HG03520 (cell line): ENCODE results near the gene ATF7.

Experiments used
- ATAC-seq: cut with Tn5 transposase; IDR thresholded peaks from one replicate; pipeline ENCODE4 v1.9.1; 2021; ENCODE audit warnings: mild to moderate bottlenecking, moderate library complexity; ENCODE audit not compliant: unreplicated experiment

The ATF7 gene

DNA sequence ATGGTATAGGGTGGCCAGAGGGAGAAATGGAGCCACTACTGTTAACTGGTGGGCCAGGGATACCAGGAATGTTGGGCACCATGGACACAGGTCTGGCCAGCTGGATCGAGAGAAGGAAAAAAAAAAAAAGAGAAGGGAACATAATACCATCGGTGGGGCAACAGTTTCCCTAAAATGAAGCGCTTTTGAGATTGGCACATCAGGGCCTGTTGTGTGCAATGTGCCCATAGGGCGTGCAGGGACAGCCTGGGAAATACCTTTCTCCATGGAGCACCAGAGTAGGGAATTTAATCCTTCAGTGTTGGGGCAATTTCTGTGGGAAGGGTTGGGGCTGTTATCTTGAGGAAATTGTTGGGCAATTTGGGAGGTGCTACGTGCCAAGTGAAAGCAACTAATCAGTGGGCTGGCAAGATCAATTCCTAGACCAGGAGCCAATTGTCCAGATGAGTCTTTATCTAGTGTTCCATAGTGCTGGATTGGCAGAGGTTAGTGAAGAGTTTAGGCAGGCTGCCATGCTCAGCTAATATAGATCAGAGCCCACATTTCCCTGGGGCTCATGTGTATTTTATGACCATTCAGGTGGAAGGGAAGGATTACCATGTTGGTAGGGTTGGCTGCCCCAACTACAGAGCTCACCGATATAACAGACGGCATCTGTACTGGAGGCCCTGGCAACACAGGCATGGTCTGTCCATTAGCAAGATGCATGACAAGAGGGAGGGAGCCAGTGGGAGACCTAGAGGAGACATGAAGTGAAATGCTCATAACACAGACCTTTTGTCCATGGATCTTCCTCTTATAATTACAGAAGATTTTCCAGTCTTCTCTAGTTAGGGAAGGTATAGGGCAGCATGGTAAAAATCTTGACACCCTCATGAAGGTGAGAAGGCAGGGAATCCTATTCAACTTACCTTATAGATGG, 93.4 kb downstream of the ATF7 start:
- ATAC-seq, result no peak

DNA sequence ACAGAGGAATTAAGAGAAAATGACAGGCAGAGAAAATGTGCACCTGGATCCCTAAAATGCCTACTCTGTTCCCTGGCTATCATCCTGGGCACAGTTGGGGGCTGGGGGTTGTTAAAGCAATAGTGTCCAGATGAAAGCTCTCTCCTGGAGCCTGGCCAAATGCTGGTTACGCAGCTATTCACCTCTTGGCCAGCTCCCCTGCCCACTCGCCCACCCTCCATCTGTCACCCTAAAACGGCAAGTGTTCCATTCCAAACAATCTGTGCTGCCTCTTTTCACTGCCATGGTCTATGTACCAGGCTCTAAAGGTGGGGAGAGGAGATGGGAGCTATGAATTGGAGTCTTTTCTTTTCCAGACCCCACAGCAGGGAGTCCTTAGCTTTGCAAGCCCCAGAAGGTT, 94.2 kb downstream of the ATF7 start:
- no peak for ATAC-seq

DNA sequence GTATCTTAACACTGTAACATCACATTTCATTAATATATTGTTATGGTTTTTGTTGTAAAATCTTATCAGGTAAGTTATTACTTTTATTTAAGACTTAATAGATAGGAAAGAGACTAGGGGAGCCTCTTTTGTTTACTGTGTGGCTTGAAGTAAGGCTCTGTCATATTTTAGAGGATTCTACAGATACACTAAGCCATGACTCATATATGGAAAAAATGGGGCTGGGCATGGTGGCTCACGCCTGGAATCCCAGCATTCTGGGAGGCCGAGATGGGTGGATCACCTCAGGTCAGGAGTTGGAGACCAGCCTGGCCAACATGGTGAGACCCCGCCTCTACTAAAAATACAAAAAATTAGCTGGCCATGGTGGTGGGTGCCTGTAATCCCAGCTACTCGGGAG, 95.3 kb downstream of the ATF7 start:
- no peak for ATAC-seq

DNA sequence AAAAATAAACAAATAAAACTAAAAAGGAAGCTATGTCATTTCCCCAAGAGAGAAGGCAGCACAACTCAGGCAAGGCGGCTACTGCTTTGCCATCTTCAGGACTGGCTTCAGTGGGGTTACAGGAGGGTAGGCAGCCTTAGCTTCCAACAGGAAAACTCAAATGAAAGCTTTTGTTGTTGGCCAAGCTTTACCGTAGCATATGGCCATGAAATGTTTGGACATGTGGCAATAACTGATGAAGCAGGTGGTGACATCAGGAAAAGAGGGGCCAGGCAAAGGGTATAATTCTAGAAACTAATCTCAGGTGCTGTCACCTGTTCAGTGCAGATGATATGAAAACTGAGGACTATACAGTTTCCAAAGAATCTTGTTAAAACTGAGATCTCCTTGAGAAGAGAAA, 96.1 kb downstream of the ATF7 start:
- no peak for ATAC-seq

DNA sequence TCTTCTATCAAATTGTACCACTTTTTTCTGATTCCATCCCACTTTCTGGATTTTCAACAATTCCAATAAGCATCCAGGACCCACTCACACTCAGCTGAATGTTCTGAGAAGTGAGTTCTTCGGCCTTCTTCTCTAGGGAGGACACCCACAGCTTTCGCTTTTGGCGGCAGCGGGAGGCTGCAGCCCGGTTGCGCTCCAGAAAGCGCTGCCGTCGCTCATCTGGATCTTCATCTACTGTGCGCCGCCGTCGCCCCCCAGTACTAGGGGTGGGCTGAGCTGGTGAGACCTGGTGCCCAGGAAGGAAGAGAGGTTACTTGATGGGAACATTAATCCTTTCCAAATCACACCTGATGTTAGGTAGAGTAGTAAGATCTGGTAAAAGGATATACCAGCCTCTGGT, 101.7 kb downstream of the ATF7 start:
- ATAC-seq, result no peak

DNA sequence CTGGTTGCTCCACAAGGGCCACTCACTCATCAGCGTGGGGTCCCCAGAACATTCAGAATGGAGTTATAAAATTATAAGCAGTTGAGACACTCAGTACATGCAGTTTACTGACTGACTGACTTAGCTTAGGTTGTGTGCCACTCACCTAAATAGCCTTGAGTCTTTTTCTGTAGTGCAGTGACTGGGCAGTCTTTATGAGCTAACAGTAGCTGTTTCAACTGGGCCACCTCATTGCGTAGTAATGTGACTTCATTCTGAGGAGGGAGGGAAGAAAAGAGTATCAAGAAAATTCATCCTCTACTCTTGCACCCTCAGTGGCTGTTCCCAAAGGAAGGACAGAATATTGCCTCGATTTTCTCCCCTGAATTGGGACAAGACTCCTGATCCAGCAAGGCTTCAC, 103.1 kb downstream of the ATF7 start:
- no peak for ATAC-seq

DNA sequence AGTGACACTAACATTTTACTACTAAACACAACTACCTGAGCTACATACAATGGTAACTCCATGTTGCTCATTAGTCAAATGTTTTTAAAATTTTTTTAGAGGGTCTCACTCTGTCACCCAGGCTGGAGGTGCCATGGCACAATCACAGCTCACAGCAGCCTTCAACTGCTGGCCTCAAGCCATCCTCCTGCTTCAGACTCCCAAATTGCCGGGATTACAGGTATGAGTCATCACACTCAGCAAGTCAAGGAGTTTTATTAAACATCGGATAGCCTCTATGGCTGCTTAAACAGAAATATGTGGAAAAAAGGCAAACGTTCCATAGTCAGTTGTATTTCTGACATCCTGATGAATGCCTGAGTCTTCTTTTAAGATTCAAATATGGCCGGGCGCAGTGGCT, 107.8 kb downstream of the ATF7 start:
- ATAC-seq, result no peak

DNA sequence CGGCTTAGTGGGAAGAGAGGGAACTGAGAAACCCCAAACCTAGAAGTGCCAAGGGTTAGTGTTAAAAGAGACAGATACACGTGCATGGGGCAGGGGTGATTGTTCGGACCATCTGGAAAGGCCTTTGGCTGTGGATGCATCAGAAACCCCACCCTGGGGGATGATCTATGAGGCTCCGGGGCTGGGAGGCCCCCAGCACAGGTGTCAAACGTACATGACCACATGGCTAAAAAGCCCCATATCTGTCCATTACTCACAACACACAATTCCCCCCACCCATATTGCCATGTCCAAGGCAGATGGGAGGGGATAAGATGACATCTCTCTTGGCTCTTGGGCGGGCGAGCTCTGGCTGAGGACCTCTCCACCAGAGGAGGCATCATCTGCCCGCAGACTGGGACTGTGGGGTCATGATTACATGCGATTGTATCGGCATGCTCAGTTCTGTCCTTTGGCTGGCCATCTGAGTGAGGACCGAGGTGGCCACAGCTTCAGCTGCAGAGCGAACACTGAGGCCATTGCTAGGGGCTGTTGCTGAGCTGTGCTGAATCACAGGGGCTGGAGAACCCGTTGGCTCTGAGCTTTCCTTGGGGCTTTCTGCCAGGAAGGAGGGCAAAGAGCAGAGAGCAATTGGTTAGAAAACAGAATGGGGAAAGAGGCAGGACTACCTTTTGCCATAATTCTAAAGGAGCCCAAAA, 109.3 kb downstream of the ATF7 start:
- no peak for ATAC-seq

DNA sequence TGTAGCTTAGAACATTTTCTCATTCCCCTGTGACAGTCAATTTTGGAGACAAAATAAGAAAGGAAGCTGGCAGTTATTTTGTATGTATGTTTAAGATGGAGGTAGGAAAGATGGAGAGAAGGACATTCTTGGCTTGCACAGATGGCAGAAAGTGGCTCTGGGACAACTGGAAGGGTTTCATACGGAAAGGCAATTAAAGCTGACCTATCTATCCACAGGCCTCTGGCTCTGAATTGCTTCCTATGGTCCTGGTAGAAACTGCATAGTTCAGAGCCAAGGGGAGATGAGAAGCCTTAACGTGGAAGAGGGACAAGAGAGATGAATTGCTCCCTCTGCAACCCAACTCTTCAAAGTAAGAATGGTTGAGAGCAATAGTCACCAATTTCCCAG, 110.9 kb downstream of the ATF7 start:
- no peak for ATAC-seq

DNA sequence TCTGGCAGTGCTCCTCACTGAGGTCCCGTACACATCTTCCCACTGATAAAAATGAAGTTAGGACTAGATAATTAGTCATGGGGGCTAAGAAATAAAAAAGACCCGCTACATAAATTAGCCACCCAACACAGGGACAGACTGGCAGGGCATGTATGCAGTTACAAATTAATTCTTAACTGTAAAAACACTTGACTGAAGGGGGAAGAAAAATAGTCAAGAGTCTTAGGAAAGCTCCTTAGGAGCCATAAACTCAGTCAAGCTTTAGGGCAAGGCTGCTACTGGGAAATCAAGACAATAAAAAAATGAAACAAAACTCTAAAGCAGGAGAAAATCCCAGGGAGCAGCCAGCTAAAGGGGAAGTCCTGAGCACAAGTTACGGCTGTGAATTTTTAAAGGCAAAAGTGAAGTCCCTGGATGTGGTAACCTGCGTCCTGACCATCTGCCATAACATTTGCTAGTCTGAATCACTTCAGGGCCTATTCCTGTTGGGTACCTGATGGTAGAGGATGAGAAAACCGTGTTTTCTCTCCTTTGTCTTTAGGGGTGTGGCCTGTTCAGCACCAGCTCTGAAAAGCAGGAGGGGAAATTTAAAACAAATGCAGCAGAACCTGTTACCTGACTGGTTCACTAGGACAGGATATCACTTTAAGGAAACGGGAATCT, 111.4 kb downstream of the ATF7 start:
- ATAC-seq, result no peak

DNA sequence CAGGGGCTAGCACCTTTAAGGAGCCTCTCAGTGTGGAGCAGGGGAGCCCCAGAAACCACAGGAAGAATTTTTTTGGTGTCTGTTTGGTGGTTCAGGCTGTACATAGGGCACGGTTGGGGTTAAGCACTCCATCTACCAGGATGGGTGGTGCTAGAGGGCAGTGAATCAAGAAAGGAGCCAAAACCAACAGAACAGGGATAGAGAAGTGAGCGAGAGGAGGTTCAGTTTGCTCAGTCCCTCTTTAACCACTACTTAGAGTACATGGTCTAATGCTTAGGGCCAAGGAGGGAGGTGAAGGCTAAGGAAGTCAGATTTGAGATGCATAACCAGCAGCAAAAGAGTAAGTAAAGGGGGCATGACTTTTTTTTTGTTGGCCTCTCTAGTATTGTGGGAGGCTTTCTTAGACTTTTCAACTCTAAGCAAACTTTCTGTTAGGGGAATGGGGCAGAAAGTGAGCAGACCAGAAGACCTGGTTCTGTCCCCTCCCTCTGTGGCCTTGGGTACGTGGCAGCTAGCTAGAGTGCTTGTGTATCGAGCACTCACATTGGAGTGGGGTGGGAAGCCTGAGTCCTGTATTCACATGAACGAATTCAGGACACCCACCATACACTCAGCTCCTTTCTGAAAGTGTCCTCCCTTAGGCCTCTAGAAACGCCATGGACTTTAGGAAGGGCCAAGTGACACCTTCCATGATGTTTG, 112.3 kb downstream of the ATF7 start:
- no peak for ATAC-seq

DNA sequence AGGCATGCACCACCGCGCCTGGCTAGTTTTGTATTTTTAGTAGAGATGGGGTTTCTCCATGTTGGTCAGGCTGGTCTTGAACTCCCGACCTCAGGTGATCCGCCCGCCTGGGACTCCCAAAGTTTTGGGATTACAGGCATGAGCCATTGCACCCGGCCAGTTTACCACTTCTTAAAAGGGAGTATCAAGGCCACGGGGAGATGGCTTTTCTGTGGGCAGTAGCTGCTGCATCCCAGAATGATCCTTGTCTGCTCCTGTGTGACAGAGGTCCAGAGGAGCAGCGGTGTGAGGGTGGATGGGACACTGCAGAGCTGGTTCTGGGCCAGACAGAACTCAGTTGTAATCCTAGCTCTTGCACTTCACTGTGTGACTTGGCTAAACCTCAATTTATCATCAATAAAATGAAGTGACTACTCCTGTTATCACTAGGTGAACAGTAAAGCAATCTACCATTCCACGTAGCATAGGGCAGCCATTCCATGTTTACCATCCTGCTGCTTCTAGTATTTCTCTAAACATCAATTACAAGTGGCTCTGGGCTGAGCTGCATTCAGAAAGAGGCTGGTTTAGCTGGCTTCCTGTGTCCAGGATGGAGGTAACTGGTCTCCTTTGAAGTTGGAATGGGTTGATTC, 115.9 kb downstream of the ATF7 start:
- no peak for ATAC-seq

DNA sequence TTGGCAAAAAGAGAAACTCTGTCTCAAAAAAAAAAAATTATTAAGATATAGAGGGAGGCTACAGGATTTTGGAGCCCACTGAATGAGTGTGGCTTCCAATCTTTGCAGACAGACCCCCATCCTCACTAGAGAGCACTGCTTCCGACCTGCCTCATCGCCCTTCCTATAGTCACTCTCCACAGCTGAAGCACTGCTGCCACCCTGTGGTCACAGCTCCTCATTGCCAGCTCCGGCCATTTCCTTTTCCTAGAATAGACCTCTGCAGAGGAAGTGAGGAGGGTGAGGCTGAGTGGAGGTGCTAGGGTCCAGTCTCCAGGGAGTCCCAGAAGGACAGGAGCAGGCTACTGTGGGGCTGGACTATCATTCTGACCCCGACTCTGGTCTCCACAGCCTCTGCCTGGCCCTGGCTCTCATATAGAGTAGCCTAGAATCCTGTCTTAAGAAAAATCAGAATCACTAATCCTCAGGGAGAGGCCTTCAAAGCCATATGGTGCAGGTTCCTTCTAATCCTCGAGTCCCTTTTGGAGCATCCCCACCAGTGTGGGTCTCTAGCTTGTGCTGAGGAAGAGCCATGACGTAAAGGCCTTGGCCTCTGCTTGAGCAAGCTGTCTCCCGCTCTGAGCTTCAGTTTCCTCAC, 117.5 kb downstream of the ATF7 start:
- ATAC-seq, result peak; percentile 81

DNA sequence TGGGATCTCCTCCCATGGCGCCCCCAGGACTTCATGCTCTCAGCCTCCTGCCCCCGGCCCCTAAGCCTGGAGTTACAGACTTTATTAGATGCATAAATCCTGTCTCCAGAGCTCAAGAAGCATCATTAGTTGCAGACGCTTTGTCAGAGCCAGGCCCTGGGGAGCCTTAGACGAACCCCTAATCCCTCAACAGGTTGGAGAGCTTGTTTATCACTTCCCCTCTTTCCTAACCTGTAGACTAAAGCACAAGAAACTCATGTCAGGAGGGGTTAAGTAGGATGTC, 118.6 kb downstream of the ATF7 start:
- no peak for ATAC-seq

DNA sequence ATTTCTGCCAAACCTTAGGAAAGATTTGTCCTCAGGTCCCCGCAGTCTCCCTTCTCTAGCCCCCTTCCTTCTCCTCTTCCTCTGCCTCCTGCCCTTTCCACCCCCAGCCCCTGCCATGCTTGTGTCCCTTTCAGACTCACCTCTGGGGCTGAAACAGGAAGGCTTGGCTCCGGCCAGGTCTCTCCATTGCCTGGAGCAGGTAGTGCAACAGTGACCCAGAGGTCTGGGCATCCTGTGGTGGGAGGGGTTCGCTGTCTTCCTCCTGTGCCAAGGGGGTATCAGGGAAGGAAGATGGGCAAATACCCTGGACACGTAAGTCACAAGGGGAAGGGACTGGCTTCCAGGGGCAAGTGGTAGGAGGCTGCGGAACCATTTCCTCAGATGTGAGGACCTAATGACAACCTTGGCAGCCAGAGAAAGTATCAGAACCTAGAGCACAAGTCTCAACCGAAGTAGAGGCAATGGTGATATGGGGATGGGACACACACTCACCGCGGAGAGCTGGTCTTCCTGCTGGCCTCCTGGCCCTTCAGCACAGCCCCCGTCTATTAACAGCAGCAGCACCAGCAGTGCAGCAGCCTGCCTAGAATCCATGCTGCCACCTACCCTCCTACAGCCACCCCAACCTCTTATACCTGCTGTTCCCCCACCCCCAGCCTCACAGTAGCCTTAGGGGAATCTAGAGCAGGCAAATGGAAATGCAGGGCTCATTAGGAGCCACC, 119.1 kb downstream of the ATF7 start, which contains the start of gene NPFF:
TSS of gene NPFF (minus strand) at position 604 of the 722 bp plus-strand sequence. CDS start at position 594, 10 bp downstream.
- no peak for ATAC-seq

DNA sequence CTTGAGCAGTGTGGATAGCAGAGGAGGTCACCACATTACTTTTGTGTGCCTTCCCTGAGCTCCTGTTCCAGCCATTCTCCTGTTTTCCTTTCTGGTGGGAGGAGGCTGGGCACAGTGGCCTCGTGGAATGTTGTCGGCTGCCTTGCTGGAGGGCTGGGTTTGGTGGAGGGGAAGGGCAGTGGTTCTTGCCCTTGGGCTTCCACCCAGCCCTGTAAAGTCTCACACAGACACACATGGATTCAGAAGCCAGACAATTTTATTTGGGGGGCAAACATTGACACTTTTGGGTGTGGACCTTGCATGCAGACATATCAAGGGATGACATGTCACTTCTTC, 119.8 kb downstream of the ATF7 start:
- ATAC-seq, result no peak

DNA sequence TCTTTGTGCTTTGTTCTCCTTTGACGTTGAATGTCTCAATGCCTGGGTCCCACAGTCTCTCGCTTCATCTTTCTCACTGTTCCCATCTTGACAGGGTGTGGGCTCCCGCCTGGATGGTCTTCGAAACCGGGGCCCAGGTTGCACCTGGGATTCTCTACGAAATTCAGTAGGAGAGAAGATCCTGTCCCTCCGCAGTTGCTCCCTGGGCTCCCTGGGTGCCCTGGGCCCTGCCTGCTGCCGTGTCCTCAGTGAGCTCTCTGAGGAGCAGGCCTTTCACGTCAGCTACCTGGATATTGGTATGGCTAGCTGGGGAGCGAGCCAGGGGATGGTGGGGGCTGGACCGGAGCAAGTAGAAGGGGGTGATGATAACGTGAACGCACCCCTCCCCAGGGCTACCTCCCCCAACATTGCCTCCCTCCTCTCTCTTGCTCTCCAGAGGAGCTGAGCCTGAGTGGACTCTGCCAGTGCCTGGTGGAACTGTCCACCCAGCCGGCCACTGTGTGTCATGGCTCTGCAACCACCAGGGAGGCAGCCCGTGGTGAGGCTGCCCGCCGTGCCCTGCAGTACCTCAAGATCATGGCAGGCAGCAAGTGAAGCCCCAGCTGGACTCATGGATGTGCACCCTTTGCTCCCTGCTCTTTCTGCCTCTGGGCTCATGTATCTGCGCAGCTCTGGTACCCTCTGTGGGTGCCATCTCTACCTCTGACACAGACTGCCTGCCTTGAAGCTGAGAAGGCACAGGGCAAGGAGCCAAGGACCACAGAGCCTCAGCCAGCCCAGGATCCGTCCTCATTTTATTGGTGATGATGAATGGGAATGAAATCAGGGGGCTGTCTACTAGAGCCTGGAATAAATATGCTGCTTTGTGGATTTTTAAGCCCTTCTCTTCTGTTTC, 120.4 kb downstream of the ATF7 start:
- ATAC-seq, result no peak

DNA sequence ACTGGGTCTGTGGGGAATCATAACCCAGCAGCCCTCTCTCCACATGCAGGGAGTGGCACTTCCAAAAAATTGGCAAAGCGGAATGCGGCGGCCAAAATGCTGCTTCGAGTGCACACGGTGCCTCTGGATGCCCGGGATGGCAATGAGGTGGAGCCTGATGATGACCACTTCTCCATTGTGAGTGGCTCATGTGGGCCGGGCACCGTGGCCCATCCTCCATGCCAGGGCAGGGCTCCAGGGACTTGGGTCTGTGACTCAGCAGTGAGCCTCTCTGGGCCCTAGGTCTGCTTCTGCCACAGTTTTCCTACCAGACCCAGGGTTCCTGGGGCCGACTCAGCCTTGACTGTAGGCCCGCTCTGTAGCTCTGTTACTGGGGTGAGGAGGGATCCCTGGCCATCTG, 121.1 kb downstream of the ATF7 start:
- ATAC-seq, result no peak
